Activated CD4-positive, alpha-beta T cell treated with anti-CD3 and anti-CD28 coated beads, Interleukin-2, amount 50 U/mL, for 24 hours (primary cell): Measurements from ENCODE around the gene ADORA1.

Experiments
- DNase-seq, 2 donors: peaks; one replicate each; pipeline ENCODE4 v3.0.0-alpha.2; 2020; ENCODE audit warnings: low read depth in 1 of 2, low spot score in 1 of 2

The ADORA1 gene

GRCh38 chr1:203138066-203138465 is 10.5 kb downstream of the ADORA1 start:
- no peak for DNase-seq

- DNase-seq: no peak
Measured at GRCh38 chr1:203139976-203140475, 12.5 kb downstream of the ADORA1 start.

- no peak for DNase-seq
Measured at GRCh38 chr1:203140743-203141520, 13.4 kb downstream of the ADORA1 start.

GRCh38 chr1:203142124-203142523 is 14.6 kb downstream of the ADORA1 start:
- DNase-seq: no peak

- DNase-seq: no peak
Measured at GRCh38 chr1:203142684-203143408, 15.3 kb downstream of the ADORA1 start.

GRCh38 chr1:203143641-203144040 is 16.1 kb downstream of the ADORA1 start:
- DNase-seq: no peak

- no peak for DNase-seq
Measured at GRCh38 chr1:203144661-203145060, 17.1 kb downstream of the ADORA1 start.

- DNase-seq: no peak
Measured at GRCh38 chr1:203145321-203146041, 18.0 kb downstream of the ADORA1 start.

- no peak for DNase-seq
Measured at GRCh38 chr1:203146042-203146369, 18.5 kb downstream of the ADORA1 start.

- no peak for DNase-seq
Measured at GRCh38 chr1:203146537-203146936, 19.0 kb downstream of the ADORA1 start.

GRCh38 chr1:203147376-203147775 is 19.9 kb downstream of the ADORA1 start:
- no peak for DNase-seq

- DNase-seq: no peak
Measured at GRCh38 chr1:203148127-203148526, 20.6 kb downstream of the ADORA1 start.

GRCh38 chr1:203148579-203148978 is 21.1 kb downstream of the ADORA1 start:
- no peak for DNase-seq

- no peak for DNase-seq
Measured at GRCh38 chr1:203149188-203149840, 21.8 kb downstream of the ADORA1 start.

GRCh38 chr1:203150511-203151297 is 23.2 kb downstream of the ADORA1 start:
- no peak for DNase-seq

- no peak for DNase-seq
Measured at GRCh38 chr1:203151362-203152157, 24.0 kb downstream of the ADORA1 start.

GRCh38 chr1:203152158-203153034 is 24.9 kb downstream of the ADORA1 start:
- no peak for DNase-seq

GRCh38 chr1:203153051-203153988 is 25.8 kb downstream of the ADORA1 start:
- DNase-seq: no peak
